Forelimb muscle (tissue), 1 donor: ENCODE measurements around the gene CAPN2. TPM values are rescaled to one million over a fixed set of nuclear protein-coding genes. Genes with fewer than 3 reads are reported as not detected.
"Not testable (repeated sequence)": the region's sequence is repeated elsewhere in the genome, so short reads cannot be mapped to it uniquely, and the experiment has no call there.

Experiments used
- DNase-seq: peaks from one replicate; pipeline ENCODE4 v3.0.0-alpha.2; 2013; ENCODE audit warnings: low read depth
- polyA plus RNA-seq: library from polyadenylated mRNA; unstranded; fragments of 120-200 nt; gene quantifications from one replicate; pipeline ENCODE4 v1.2.1, GENCODE V29; 2013; ENCODE audit not compliant: insufficient read length

CAPN2 gene
- polyA plus RNA-seq, 1 donor = 91.7 TPM

DNA sequence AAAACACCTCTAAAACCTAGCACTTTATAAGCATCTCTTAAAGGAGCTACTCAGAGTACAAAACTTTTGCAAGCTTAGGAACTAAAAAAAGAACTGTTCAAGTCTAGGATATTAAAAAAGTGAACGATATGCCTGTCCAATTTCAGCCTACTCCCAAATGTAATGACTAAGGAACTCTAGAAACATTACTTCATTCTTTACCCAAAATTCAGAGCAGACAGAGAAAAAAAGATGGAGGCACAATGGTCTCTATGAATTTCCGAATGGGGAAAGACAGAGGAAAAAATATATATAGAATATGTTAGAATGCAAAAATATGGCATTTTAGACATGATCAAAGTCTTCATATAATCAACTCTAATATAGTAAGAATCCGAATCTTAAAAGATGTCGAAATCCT lies 72.2 kb downstream of the CAPN2 start:
- DNase-seq = no peak

DNA sequence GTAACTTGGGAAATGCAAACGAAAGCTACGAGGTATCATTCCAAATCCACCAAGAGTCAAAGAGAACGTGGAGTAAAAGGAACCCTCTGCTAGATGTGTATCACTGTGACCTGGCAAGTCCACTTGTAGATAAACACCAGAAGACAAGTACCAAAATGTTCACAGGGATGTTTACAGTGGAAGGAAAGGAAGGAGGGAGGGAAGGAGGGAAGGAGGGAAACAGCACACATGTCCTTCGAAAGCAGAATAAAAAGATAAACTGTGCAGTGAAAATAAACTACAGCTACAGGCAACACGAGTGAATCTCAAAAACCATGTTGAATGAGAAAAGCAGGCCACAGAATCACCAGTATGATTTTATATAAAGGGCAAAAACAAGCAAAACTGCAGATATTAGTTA lies 73.5 kb downstream of the CAPN2 start:
- no peak for DNase-seq

DNA sequence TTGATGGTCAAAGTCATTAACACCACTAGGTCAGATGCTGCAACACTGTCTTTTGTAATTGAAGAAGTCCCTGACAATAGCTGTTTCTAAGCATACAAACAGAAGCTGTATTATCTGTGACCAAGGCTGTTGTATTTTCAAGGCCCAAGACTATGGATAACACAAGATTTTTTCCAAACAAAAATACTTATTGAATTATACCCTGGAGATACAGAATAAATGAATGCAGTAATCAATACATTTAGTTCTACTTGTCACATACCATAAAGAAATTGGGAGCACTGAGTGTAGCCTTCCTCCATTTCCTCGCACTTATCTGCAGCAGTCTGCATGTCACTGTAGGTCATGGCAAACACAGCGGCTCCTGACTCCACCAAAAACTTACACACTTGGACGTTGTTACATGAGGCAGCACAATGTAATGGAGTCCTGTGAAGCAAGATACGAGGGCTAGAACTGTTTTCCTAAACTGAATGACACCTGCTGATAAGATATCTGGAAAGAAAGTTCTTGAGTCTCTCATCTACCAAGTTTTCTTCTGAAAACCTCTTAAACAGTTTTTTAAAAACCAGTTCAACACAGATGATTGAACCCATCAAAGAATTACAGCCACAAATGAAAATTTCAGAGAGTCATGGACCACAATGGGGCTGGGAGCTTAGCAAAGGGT lies 76.5 kb downstream of the CAPN2 start:
- DNase-seq = no peak

DNA sequence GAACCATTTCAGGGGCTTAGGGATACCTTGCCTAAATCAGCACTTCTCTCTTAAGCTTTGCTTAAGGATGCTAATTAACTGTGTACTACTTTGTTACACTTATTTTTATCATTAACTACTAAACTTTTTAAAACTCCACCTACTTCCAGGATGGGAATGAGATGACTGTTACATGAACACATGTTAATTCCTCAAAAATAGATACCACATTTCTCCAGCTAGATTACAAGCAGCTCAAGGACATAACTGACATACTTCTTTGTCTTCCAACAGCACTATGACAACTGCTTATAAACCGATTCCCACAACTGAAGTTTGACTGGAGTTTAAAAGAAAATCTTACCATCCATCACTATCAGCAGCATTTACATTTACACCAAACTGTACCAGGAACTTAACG lies 79.7 kb downstream of the CAPN2 start:
- DNase-seq = no peak

- DNase-seq = no peak
Observed at GRCh38 chr1:223793716-223794115, 81.4 kb downstream of the CAPN2 start.

DNA sequence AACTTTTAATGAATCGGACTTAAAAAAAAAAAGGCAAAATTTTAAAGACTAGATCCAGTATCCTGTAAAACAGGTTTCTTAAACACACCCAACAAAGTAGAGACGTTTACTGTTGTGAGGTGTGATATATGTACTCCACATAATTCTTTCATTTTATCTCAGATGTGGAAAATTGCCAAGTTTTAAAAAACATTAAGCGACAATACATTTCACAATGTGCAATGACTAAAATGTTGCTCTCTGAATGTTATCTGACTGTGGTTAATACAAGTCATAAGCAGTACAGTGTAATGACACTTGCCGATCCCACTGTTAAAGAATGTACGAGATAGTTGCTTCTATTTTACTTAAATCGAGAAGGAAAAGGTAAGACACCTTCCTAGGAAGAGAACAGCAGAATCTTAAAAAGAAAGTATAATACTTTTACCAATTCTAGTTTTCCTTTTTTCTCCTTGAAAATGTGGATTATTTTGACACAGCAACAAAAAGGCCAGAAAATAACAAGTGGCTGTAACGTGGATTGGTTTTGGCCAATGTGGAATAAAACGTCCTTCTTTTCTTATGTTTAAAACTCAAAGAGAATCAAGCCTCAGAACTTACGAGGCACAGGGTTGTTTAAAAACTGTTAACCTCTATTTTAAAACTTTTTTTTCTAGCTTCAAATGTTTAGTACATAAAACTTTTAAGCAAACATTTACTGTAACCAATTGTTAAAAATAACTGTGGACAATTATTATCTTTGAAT lies 82.0 kb downstream of the CAPN2 start:
- DNase-seq = no peak

- no peak for DNase-seq
Observed at GRCh38 chr1:223796210-223796609, 83.9 kb downstream of the CAPN2 start.

DNA sequence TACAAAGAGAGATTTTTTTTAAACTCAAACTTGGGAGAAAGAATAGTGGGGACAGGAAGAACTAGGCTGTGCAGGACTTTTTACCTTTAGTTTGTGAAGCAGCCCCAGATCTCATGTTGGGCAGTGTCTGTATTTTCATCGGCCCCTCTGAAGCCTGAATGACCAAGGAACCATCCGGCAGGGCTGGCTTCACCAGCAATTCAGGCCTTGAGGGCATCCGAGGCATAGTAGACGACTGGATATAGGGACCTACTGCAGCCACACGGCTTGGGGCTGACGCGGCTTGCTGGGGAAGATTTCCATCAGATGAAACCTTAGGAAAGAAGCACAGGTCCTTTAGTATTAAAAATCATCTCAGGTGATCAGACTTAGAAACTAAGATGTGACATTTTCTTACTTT lies 89.7 kb downstream of the CAPN2 start:
- no peak for DNase-seq

DNA sequence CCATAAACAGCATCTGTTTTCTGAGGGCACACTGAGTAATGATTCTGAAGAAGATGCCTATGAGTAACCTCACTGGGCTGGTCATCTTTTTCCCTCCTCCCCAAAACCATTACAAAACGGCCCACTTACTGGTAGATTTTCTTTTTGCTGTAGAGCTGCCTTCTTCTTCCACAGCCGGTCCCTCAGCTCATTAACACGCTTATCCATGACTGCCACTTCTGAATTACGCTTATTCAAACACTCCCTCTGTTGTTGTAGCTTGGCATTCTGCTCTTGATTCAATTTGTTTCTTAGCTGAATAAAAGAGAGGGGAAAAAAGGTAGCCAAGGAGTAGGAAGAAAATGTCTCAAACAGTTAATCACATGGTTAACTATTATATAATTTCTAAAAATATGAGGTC lies 90.3 kb downstream of the CAPN2 start:
- no peak for DNase-seq

- DNase-seq = no peak
Observed at GRCh38 chr1:223803211-223803610, 90.9 kb downstream of the CAPN2 start.

DNA sequence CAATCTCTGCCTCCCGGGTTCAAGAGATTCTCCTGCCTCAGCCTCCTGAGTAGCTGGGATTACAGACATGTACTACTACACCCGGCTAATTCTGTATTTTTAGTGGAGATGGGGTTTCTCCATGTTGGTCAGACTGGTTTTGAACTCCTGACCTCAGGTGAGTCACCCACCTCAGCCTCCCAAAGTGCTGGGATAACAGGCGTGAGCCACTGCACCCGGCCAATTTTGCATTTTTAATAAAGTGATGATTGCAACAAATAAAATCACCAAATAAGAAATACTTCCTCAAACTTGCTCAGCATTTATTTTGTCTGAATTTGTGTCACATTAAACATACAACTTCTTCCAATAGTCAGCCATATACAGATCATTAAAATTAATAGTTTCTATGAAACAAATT lies 97.6 kb downstream of the CAPN2 start:
- DNase-seq = not testable (repeated sequence)

DNA sequence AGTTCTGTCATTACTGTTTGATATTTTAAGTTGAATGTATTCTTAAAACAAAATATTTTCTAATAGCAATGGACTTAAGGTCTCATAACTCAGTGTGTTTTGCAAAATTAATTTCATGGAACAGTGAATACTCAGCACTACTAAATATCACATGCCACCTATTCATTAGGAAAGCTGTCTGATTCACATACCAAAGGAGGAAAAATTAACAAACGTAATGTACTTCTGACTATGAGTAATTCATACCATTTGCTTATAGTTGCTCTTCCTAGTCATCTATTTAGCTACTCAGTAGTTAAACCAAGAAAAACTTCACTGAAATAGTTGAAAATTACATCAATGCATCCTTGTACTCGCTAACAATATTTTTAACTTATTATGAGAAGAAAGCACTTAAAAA lies 98.2 kb downstream of the CAPN2 start:
- DNase-seq = no peak

- DNase-seq = peak; percentile 22
Observed at GRCh38 chr1:223811634-223812101, 99.3 kb downstream of the CAPN2 start.

DNA sequence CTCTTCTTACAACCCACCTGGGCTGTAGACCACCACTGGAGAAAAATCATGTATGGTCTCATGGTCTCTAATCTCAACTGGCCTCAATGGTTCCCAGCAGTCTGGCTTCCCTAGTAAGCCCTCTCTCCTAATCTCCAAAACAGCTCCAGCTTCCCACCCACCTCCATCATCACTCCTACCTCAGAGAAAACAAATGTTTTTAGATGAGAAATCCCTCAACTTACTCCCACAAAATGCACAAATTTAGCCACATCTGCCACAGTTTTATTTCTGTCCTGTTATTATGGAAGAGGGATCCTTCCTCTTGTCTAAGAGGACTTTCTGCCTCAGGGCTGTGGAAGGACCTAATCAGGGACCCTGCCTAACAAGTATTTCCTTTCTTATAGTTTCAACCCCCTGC lies 101.3 kb downstream of the CAPN2 start:
- DNase-seq = no peak

GRCh38 chr1:223815020-223815853 lies 102.9 kb downstream of the CAPN2 start:
- DNase-seq = no peak

- no peak for DNase-seq
Observed at GRCh38 chr1:223815865-223816264, 103.5 kb downstream of the CAPN2 start.

GRCh38 chr1:223817265-223817664 lies 104.9 kb downstream of the CAPN2 start:
- DNase-seq = not testable (repeated sequence)

GRCh38 chr1:223819730-223820514 lies 107.6 kb downstream of the CAPN2 start:
- no peak for DNase-seq

DNA sequence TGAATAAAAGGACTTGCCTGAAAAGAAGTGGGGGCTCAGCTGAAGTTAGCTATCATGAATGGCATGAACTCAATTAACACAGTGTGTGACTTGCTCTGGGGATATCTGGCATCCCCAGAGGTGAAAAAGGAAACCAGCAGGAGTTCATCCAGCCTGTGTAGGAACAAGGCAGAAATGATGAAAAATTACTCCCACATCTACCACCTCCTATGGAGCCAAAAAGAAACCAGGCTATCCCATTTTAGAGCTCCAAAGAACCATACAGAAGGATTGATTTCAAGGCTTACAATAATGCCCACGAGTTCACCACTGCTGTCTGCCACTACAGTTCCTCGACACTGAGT lies 108.1 kb downstream of the CAPN2 start:
- no peak for DNase-seq

DNA sequence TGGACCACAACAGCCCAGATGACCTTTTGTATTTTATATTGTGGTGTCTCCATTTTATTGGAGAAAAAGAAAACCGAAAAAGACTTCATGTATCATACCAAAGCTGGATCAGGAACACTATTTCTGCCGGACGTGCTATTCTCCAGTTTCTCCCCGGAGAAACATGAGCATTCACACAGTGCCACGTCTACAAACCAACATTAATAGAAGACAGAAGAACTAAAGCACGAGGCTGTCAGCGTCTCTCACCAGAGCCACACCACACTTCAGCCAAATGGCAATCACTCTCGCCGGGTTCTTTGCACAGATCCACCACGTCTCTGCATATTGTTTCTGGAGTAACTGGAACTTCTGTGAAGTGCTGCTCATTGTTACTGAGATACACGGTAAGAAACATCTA lies 108.6 kb downstream of the CAPN2 start:
- no peak for DNase-seq

GRCh38 chr1:223824287-223824686 lies 111.9 kb downstream of the CAPN2 start:
- no peak for DNase-seq

DNA sequence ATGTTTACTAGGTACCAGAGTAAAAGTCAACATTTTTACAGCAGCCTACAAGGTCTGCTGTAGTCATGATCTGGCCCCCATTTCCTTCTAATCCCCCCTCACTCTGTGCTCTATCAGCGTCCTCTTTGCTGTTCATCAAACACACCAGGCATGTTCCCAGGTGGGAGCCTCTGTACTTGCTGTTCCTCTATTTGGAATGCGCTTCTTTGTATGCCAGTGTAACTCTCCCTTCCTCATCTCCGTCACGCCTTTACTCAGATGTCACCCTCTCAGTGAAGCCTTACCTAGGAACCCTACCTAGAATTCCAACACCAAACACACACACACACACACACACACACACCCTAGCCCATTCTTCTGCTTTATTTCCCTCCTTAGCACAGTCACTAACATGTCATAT lies 112.4 kb downstream of the CAPN2 start:
- no peak for DNase-seq
